Activated T-cell treated with anti-CD3 and anti-CD28 coated beads, Interleukin-2, amount 50 U/mL, for 24 hours (primary cell): ENCODE results near the gene ACSL6.

Source experiments
- DNase-seq: peaks from one replicate; pipeline ENCODE4 v3.0.0-alpha.2; 2020
- H3K27ac Mint-ChIP-seq: 2 replicates; pipeline ENCODE4 v1.8.0; 2020; ENCODE audit warnings: mild to moderate bottlenecking, mixed read lengths
- H3K27me3 Mint-ChIP-seq: 2 replicates; pipeline ENCODE4 v1.8.0; 2020; ENCODE audit warnings: mixed read lengths
- H3K36me3 Mint-ChIP-seq: 2 replicates; pipeline ENCODE4 v1.8.0; 2020; ENCODE audit warnings: low read depth, mixed read lengths
- H3K4me1 Mint-ChIP-seq: 2 replicates; pipeline ENCODE4 v1.8.0; 2020; ENCODE audit warnings: low read depth, mixed read lengths
- H3K4me3 Mint-ChIP-seq: 2 replicates; pipeline ENCODE4 v1.8.0; 2020; ENCODE audit warnings: mild to moderate bottlenecking, moderate library complexity, mixed read lengths
- H3K9me3 Mint-ChIP-seq: 2 replicates; pipeline ENCODE4 v1.8.0; 2020; ENCODE audit warnings: mixed read lengths

Gene ACSL6

DNA sequence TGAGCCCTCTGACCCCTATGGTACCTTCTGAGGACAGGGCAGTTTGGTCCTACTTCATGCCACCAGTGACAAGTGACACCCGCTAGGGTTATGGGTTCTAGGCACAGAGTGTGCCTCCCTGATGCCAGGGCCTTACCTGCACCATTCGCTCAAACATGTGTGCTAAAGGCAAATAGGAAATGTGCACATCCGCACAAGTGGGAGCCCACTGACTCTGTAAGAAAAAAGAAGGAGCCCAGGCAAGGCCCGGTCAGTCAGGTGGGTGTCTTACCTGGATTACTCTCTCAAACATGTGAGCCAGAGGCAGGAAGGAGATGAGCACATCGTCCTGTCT is 36.9 kb downstream of the ACSL6 start:
- peaks cover 59% of the 10 kb centered on the region for H3K4me1 Mint-ChIP-seq
- peak overlapping the region; percentile 58 for H3K4me3 Mint-ChIP-seq

DNA sequence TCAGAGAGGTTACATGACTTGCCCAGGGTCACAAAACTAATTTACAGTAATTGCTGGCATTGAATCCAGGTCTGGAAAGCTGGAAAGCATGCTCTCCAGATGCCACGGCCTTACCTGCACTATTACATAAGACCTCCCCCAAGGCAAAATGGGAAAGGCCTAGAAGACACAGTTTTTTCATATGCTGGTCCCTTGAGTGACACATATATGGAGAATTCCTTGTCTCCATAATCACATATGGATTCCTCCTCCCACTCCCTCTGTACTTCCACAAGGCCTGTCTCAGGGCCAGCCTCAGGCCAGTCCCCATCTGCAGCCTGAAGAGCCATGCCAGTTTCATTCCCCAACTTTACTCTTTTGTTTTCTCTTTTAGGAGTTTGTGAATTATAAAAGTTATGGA is 37.4 kb downstream of the ACSL6 start:
- Mint-ChIP-seq H3K9me3 (no peaks in the 10 kb centered on the region), H3K27me3 (no peaks in the 10 kb centered on the region), H3K27ac (peak overlapping the region; percentile 88), H3K36me3 (peaks cover 20% of the 10 kb centered on the region), H3K4me1 (peaks cover 58% of the 10 kb centered on the region), H3K4me3 (no peak overlapping the region)
- DNase-seq, result no peak

More for the DNA sequence above, 36.9 kb downstream of the ACSL6 start:
- peaks cover 19% of the 10 kb centered on the region for H3K36me3 Mint-ChIP-seq
- H3K27me3 Mint-ChIP-seq, result no peaks in the 10 kb centered on the region
- DNase-seq, result peak; percentile 49
- H3K27ac Mint-ChIP-seq, result peak overlapping the region; percentile 88
- H3K9me3 Mint-ChIP-seq, result no peaks in the 10 kb centered on the region

DNA sequence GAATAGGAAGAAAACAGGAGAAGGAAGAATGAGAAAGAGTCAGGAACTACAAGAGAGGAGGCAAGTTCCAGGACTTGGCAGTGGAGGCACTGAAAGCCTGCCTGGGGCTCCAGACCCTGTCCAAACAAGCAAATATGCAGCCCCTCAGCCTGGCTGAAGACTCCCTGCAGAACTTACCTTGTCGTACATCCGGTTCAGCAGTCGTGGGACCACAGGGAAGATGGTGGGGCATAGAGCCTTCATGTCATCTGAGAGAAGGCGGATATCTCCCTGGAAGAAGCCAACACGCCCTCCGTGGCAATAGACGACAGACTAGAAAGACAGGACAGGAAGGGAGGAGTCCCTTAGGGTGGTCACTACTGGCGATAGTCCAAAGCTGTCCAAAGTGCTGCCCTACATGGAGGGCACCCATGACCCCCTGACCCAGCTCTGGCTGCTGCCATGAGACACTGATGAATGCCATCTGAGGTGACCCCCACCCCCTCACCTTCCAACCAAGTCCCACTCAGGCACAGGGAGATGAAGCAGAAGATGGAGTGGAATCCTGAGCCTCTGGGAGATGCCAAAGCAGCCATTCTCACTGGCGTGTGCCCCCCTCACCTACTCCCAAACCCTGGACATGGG is 38.3 kb downstream of the ACSL6 start:
- H3K27ac Mint-ChIP-seq, result no peak overlapping the region
- H3K27me3 Mint-ChIP-seq, result no peaks in the 10 kb centered on the region
- H3K4me1 Mint-ChIP-seq, result peaks cover 56% of the 10 kb centered on the region
- H3K4me3 Mint-ChIP-seq, result no peak overlapping the region
- peaks cover 26% of the 10 kb centered on the region for H3K36me3 Mint-ChIP-seq
- DNase-seq, result no peak
- no peaks in the 10 kb centered on the region for H3K9me3 Mint-ChIP-seq

DNA sequence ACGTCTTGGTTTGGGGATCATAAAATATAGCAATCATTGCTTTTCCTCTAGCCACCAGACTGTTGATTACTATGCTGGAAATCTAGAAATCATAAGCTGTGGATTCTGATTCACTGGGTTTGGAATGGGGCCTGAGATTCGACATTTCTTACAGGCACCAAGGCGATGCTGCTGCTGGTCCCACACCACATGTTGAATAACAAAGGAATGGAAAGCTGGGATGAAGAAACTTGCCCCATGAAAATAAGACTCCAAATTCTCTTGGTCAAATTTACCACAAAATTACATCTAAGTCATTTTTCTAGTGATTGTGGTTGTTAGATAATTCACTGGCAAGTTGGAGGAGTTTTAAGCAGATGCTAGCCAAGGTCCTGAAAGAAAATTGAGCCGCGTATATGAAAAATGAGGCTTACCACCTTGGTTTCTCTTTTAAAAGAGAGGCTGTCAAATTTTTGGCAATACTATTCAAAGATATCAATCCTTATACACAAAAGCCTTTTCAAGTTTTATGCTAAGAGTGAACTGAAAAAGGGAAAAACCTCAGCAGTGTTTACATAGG is 43.0 kb downstream of the ACSL6 start:
- no peak for DNase-seq
- H3K36me3 Mint-ChIP-seq, result peaks cover 62% of the 10 kb centered on the region
- no peaks in the 10 kb centered on the region for H3K9me3 Mint-ChIP-seq
- no peak overlapping the region for H3K27ac Mint-ChIP-seq
- no peaks in the 10 kb centered on the region for H3K27me3 Mint-ChIP-seq
- H3K4me3 Mint-ChIP-seq, result no peak overlapping the region
- H3K4me1 Mint-ChIP-seq, result peaks cover 10% of the 10 kb centered on the region

DNA sequence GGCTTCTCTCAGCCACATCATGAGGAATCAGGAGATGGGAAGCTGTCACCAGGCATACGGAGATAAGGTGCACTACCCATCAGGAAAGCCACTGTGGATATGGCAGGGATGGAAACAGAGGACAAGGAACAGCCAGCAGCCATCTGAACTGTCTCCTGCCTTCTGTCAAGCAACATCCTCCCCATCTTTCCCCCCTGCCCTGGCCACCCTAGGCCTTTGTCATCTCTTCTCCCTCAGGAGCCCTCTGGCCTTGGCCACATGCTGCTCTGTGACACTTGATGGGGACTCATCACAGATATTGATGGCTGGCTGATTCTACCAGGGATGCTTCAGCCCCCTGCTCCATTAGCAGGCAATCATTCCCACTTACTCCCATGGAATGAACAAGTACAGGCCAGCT is 44.9 kb downstream of the ACSL6 start:
- no peaks in the 10 kb centered on the region for H3K9me3 Mint-ChIP-seq
- no peaks in the 10 kb centered on the region for H3K27me3 Mint-ChIP-seq
- H3K27ac Mint-ChIP-seq, result no peak overlapping the region

DNA sequence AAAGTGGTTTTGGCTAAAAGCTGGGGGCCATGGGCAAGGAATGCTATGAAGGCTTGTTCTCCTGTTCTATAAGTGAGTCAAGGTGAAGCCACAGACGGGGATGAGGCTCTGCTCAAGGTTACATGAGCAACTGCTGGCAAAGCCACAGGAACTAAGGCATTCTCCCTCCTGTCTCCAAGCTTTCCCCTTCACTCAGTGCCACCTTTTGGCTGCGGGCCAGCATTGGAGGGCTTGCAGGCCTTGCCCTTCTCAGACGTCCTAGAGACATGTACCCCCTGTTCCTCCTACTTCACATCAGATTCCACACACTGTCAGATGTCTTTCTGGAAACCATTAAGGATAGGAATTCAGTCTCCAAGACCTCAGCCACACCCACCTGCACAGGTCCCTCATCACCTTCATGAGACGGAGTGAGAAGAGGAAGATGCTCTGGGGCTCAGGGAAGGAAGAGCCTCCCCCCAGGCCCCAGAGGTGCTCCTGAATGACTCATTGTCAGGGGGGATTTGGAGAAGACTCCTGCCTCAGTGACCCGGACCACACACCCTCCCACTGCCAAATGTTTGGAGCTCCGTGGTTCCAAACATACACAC is 45.5 kb downstream of the ACSL6 start:
- Mint-ChIP-seq H3K27ac (no peak overlapping the region), H3K36me3 (peaks cover 64% of the 10 kb centered on the region), H3K27me3 (no peaks in the 10 kb centered on the region), H3K4me3 (no peak overlapping the region), H3K9me3 (no peaks in the 10 kb centered on the region), H3K4me1 (peaks cover 2% of the 10 kb centered on the region)
- DNase-seq, result no peak

More for the DNA sequence above, 44.9 kb downstream of the ACSL6 start:
- no peak for DNase-seq
- Mint-ChIP-seq H3K4me3 (no peak overlapping the region), H3K4me1 (peaks cover 2% of the 10 kb centered on the region), H3K36me3 (peaks cover 68% of the 10 kb centered on the region)

DNA sequence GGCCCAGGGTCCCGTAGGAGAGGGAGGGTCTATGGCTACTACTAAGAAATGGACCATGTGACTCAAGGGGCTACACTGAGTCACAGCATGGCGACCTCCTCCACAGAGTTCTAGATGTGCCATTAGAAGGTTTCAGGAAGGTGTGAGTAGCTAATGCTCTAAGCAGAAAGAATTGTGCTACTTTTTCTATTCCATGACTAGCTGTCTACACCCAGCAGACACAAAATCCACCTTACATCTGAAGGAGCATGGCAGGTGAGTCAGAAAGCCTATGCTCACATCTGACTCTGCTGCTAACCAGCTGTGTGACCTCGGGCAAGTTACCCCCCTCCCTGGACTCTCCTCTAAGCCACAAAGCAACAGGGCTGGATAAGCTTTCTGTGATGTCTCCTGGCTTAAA is 51.6 kb downstream of the ACSL6 start:
- Mint-ChIP-seq H3K36me3 (peaks cover 59% of the 10 kb centered on the region), H3K4me3 (no peak overlapping the region), H3K9me3 (no peaks in the 10 kb centered on the region), H3K27ac (peak overlapping the region; percentile 30), H3K27me3 (no peaks in the 10 kb centered on the region), H3K4me1 (peaks cover 22% of the 10 kb centered on the region)
- no peak for DNase-seq

DNA sequence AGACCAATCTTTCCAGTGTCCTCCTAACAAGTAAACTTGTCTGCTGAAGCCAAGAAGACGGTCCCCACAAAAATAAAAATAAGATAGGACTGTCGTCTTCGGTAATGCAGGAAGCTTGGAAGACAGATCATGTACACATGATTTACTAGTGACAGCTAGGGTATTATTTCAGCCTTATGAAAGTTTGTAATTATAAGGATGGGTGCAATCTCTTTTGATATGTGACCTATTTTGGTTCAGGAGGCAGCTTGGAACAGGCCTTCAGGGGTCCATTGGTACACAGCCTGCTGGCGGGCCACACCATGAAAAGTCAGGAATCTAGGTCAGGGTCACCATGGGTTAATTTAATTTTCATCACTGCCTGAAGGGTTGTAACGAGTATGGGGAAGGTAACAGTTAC is 52.3 kb downstream of the ACSL6 start:
- H3K9me3 Mint-ChIP-seq, result no peaks in the 10 kb centered on the region

DNA sequence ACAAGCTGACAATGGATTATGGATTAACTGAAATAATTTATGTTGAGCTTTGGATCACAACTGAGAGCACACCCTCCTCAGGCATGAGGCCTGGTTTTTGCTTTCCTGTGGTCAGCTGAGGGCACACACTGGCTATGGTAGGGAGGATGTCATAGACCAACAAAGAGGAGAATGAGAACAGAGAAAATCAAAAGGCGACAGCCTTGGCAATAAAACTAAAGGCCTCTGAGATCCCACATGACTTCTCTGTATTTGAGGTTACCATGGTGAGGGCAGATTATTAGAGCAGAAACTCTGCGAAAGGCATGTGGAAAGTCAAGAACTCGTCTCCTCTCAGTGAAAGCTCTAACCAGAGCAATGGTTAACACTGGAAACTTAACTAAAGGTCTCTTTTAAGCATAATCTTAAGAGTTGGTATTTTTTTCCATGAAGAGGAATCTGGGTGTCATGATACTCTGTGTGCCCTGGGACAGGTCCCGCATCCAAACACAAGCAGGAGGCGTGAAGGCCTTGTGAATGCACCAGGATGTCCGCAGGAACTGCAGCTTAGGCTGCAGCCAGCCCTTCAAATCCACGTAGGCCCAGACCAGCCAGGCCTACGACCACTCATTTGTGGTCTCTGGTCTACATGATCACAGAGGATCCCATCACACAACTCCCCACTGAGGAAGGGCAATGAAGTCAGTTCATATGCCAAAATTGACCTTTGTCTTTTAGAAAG is 53.6 kb downstream of the ACSL6 start:
- H3K27ac Mint-ChIP-seq, result peak overlapping the region; percentile 48
- H3K36me3 Mint-ChIP-seq, result peaks cover 55% of the 10 kb centered on the region
- H3K27me3 Mint-ChIP-seq, result no peaks in the 10 kb centered on the region
- H3K9me3 Mint-ChIP-seq, result no peaks in the 10 kb centered on the region
- H3K4me1 Mint-ChIP-seq, result peaks cover 32% of the 10 kb centered on the region
- DNase-seq, result no peak
- H3K4me3 Mint-ChIP-seq, result no peak overlapping the region

More for the DNA sequence above, 52.3 kb downstream of the ACSL6 start:
- H3K4me3 Mint-ChIP-seq, result no peak overlapping the region
- peak overlapping the region; percentile 30 for H3K27ac Mint-ChIP-seq
- no peaks in the 10 kb centered on the region for H3K27me3 Mint-ChIP-seq
- H3K4me1 Mint-ChIP-seq, result peaks cover 30% of the 10 kb centered on the region
- no peak for DNase-seq
- H3K36me3 Mint-ChIP-seq, result peaks cover 61% of the 10 kb centered on the region

DNA sequence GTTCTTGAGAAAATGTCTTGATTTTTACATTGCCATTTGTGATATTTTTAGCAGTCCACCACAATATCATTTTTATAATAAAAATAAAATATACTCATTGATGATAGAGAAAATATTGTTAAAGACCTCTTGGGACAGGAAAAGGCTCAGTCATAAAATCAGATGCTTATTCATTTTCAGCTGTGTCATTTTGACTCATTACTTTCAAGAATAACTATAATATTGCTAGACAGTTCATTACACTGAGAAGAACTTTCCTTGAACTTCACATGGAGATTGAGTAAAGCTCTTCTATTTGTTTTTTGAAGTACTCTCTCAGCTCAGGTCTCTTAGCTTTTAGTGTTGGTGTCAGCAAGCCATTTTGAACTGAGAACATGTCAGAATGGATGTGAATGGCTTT is 57.5 kb downstream of the ACSL6 start:
- H3K4me1 Mint-ChIP-seq, result peaks cover 20% of the 10 kb centered on the region
- no peaks in the 10 kb centered on the region for H3K9me3 Mint-ChIP-seq
- no peak for DNase-seq
- no peak overlapping the region for H3K27ac Mint-ChIP-seq
- peaks cover 34% of the 10 kb centered on the region for H3K36me3 Mint-ChIP-seq
- H3K27me3 Mint-ChIP-seq, result no peaks in the 10 kb centered on the region
- no peak overlapping the region for H3K4me3 Mint-ChIP-seq

DNA sequence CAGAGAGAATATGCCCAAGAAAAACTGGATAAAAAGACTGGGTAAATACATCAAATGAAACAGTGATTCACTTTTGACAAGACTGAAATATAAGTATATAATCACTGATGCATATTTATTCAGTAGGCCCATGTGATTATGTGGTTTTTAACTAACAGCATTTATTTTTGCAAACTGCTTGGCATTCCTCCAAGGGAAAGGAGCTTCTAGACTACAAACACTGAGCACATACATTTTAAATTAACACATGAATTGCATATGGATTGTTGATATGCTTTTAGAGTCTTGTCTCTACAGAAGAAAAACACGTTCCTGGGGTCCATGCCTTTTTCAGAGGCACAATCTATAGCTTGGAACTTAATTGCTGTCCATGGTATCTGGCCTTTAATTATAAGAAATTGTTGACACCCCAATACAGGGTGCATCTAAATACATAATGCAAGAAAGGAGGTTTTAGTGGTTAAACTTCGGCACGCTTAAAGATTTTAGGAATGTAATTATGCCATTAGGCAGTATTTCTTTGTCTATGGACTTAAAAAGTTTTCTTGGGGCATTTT is 59.1 kb downstream of the ACSL6 start:
- DNase-seq, result no peak
- no peaks in the 10 kb centered on the region for H3K9me3 Mint-ChIP-seq
- H3K4me1 Mint-ChIP-seq, result peaks cover 12% of the 10 kb centered on the region
- no peak overlapping the region for H3K27ac Mint-ChIP-seq
- H3K4me3 Mint-ChIP-seq, result no peak overlapping the region
- H3K36me3 Mint-ChIP-seq, result peaks cover 23% of the 10 kb centered on the region
- no peaks in the 10 kb centered on the region for H3K27me3 Mint-ChIP-seq

DNA sequence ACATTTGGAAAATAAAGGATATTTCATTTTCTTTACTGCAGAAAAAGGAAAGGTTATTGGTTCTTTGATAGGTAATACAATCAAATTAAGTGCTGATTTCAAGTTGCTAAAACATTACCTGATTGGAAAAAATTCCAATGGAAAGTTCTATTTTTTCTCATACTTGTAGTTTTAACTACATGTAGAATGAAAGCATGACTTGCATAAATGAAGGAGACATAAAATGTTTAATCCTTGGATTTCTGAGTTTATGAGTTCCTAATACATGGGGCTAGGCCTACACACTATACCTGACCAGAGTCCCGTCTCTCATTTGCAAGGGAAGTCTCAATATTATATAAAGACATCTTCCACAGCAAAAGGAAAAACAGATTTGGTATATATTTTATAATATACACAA is 60.8 kb downstream of the ACSL6 start:
- H3K36me3 Mint-ChIP-seq, result peaks cover 20% of the 10 kb centered on the region

DNA sequence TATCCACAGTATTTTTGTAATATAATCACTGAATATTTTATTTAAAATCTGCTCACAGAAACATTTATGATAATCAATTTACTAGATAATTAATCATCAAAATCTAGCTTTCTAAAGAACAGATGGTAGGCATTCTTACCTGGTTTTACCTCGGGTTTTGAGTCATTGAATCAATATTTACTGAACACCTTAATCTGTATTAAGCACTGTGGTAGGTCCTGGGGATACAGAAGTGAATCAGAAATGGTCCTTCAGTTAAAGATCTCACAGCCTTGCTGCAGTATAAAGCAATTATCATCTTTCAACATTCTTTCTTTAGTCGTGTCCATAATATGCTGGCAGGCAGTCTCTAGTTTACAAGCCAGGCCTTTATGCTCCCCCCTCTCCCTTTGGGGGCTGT is 64.0 kb downstream of the ACSL6 start:
- no peak overlapping the region for H3K27ac Mint-ChIP-seq
- no peaks in the 10 kb centered on the region for H3K4me1 Mint-ChIP-seq
- no peak overlapping the region for H3K4me3 Mint-ChIP-seq
- H3K36me3 Mint-ChIP-seq, result peaks cover 1% of the 10 kb centered on the region
- DNase-seq, result no peak
- no peaks in the 10 kb centered on the region for H3K9me3 Mint-ChIP-seq
- H3K27me3 Mint-ChIP-seq, result no peaks in the 10 kb centered on the region

More for the DNA sequence above, 60.8 kb downstream of the ACSL6 start:
- H3K27ac Mint-ChIP-seq, result no peak overlapping the region
- no peak overlapping the region for H3K4me3 Mint-ChIP-seq
- no peaks in the 10 kb centered on the region for H3K9me3 Mint-ChIP-seq
- DNase-seq, result no peak
- peaks cover 10% of the 10 kb centered on the region for H3K4me1 Mint-ChIP-seq
- H3K27me3 Mint-ChIP-seq, result no peaks in the 10 kb centered on the region

DNA sequence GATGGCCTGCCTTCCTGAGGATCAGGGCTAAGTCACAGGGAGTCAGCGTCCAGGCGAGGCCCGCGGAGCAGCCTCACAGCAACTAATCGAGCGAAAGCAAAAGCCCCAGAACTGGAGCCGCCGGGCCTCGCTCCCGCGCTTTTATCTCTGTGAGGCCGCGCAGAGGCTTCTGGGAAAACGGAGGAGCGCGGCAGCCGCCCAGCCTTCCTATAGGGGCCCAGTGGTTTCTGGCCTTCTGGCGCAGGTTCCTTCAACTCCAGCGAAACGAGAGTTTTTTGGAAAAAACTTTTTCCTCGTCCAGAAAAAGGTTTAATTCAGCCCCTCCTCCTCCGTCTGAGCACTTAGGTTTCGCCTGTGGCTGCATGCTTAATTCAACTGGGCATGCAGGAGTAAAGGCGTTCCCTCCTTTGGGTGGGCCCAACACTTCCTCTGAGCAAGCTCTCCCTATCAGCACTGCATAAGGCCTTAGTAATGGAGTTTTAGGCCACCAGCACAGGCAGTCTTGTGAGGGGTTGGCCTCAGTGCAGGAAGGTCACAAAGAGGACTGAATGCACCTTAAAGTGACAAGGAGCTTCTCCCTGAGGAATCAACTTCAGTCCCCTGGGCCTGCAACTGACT is 65.8 kb downstream of the ACSL6 start, which contains the start of gene MEIKIN:
MEIKIN (minus strand) TSS at position 113 of the 618 bp plus-strand sequence. CDS start 158 bp downstream, outside the sequence.
- Mint-ChIP-seq H3K27ac (no peak within 1 kb of the TSS), H3K27me3 (no peaks in the 10 kb centered on the region), H3K36me3 (no peaks in the 10 kb centered on the region), H3K4me3 (no peak within 1 kb of the TSS), H3K9me3 (no peaks in the 10 kb centered on the region), H3K4me1 (no peaks in the 10 kb centered on the region)
- DNase-seq, result no peak
